AG04450 (cell line): ENCODE data around the gene IRF1. TPM values are rescaled to one million over a fixed set of nuclear protein-coding genes. Genes with fewer than 3 reads are reported as not detected.

Experiments
- CTCF ChIA-PET: fragments of 300-600, 350-600 bp; formaldehyde crosslinking; extraction: SDS; loops from one replicate; lab custom pipeline; 2022; ENCODE audit warnings: antibody characterized with exemption, inconsistent platforms; lab: Charles Lee
- POLR2A ChIA-PET: fragments of 350-600 bp; formaldehyde crosslinking; extraction: SDS; loops from one replicate; lab custom pipeline; 2021; ENCODE audit warnings: antibody characterized with exemption, inconsistent platforms; lab: Yijun Ruan, JAX
- DNase-seq: peaks from one replicate; pipeline ENCODE4 v3.0.0-alpha.2; 2011; ENCODE audit warnings: low read depth, low spot score
- H3K27ac ChIP-seq: one replicate; pipeline ENCODE4 v1.5.1; 2012; ENCODE audit warnings: low read depth, low read length, control low read depth
- H3K27me3 ChIP-seq: one replicate; pipeline ENCODE4 v1.6.0; 2012; ENCODE audit warnings: low read length; ENCODE audit not compliant: control insufficient read depth, insufficient read depth
- H3K4me3 ChIP-seq: 2 replicates; pipeline ENCODE4 v1.5.1; 2011; ENCODE audit warnings: mild to moderate bottlenecking, low read depth, low read length, control low read depth
- H3K9me3 ChIP-seq: 2 replicates; pipeline ENCODE4 v1.5.1; 2012; ENCODE audit warnings: low read length; ENCODE audit not compliant: control insufficient read depth, insufficient read depth
- CTCF ChIP-seq: IDR thresholded peaks from 2 replicates; pipeline ENCODE4 v1.5.1; 2011; ENCODE audit warnings: low read depth, low read length, control low read depth, inconsistent platforms
- polyA plus RNA-seq: library from polyadenylated mRNA; depleted of rRNA; stranded (reverse); fragments of >200 nt; gene quantifications from 2 replicates; pipeline ENCODE4 v1.2.3, GENCODE V29; 2011

IRF1 gene
- polyA plus RNA-seq, 1 experiment = 22.6 TPM

GRCh38 chr5:132468656-132469379 lies 21.8 kb downstream of the IRF1 start:
- POLR2A ChIA-PET = interaction anchor here (0.8 to 1.9 kb wide), 5 partner anchors 11 to 46 kb away, joined by 3 to 14 read pairs (median 7); partner anchors contain the start of gene IRF1

GRCh38 chr5:132467287-132467984 lies 23.1 kb downstream of the IRF1 start:
- Histone ChIP-seq H3K4me3 (no peak overlapping the region), H3K27ac (no peak overlapping the region), H3K9me3 (peaks cover 6% of the 10 kb centered on the region; the same call in 1 of the 2 replicates), H3K27me3 (no peaks in the 10 kb centered on the region)
- ChIA-PET CTCF (interaction anchor here (1.0 kb wide), 2 partner anchors 13 to 47 kb away, joined by 3 read pairs; no protein-coding TSS in a partner anchor), POLR2A (interaction anchor here (1.0 to 4.0 kb wide), 3 partner anchors 23 to 41 kb away, joined by 3 to 24 read pairs (median 4); partner anchors contain the start of gene IRF1)
- TF ChIP-seq CTCF = no peak
- DNase-seq = no peak

More at GRCh38 chr5:132468656-132469379, 21.8 kb downstream of the IRF1 start:
- Histone ChIP-seq H3K4me3 (no peak overlapping the region), H3K9me3 (peaks cover 6% of the 10 kb centered on the region; the same call in 1 of the 2 replicates), H3K27ac (peak overlapping the region; percentile 31), H3K27me3 (no peaks in the 10 kb centered on the region)
- DNase-seq = no peak
- CTCF ChIA-PET = interaction anchor here (0.6 to 1.3 kb wide), 4 partner anchors 21 to 83 kb away, joined by 4 to 5 read pairs (median 4); no protein-coding TSS in a partner anchor
- TF ChIP-seq CTCF = no peak

- Histone ChIP-seq H3K27ac (no peak overlapping the region), H3K4me3 (no peak overlapping the region), H3K27me3 (no peaks in the 10 kb centered on the region), H3K9me3 (peaks cover 6% of the 10 kb centered on the region; the same call in 1 of the 2 replicates)
- ChIA-PET CTCF (interaction anchor here (0.7 to 1.1 kb wide), 4 partner anchors 14 to 46 kb away, joined by 3 to 5 read pairs (median 3); no protein-coding TSS in a partner anchor), POLR2A (interaction anchor here (1.0 to 4.0 kb wide), 3 partner anchors 24 to 40 kb away, joined by 3 to 24 read pairs (median 4); partner anchors contain the start of gene IRF1)
- TF ChIP-seq CTCF = no peak
- no peak for DNase-seq
Measured at GRCh38 chr5:132466433-132467286, 23.9 kb downstream of the IRF1 start.

- no peak for DNase-seq
- Histone ChIP-seq H3K27ac (no peak overlapping the region), H3K27me3 (no peaks in the 10 kb centered on the region), H3K9me3 (peaks cover 6% of the 10 kb centered on the region; the same call in 1 of the 2 replicates), H3K4me3 (no peak overlapping the region)
- TF ChIP-seq CTCF = no peak
- POLR2A ChIA-PET = interaction anchor here (1.3 to 4.0 kb wide), 2 partner anchors 25 to 31 kb away, joined by 3 to 24 read pairs; partner anchors contain the start of gene IRF1
- CTCF ChIA-PET = interaction anchor here (0.7 to 1.3 kb wide), 6 partner anchors 14 to 79 kb away, joined by 3 to 5 read pairs (median 3); no protein-coding TSS in a partner anchor
Measured at GRCh38 chr5:132465059-132465707, 25.4 kb downstream of the IRF1 start.
